Stimulated activated CD8-positive, alpha-beta memory T cell treated with anti-CD3 and anti-CD28 coated beads, Interleukin-4, amount 100 ng/mL, for 48 hours (primary cell): ENCODE measurements around the gene STARD3.

Source experiments
- DNase-seq: peaks from one replicate; pipeline ENCODE4 v3.0.0-alpha.2; 2020

STARD3 gene

GRCh38 chr17:39621523-39622379 is 15.2 kb upstream of the STARD3 start:
- DNase-seq, result peak; percentile 95

- DNase-seq, result peak; percentile 65
These were observed 14.5 kb upstream of the STARD3 start for GRCh38 chr17:39622380-39623006.

- peak; percentile 97 for DNase-seq
These were observed 13.5 kb upstream of the STARD3 start for GRCh38 chr17:39623356-39623950.

GRCh38 chr17:39624313-39624712 is 12.6 kb upstream of the STARD3 start:
- DNase-seq, result no peak

GRCh38 chr17:39625198-39625785 is 11.7 kb upstream of the STARD3 start:
- no peak for DNase-seq

- no peak for DNase-seq
These were observed 10.5 kb upstream of the STARD3 start, which contains the start of gene PPP1R1B for GRCh38 chr17:39626171-39627046. PPP1R1B (plus strand) TSS chr17:39626952; CDS start chr17:39627393, 441 bp downstream.

- DNase-seq, result no peak
These were observed 9.8 kb upstream of the STARD3 start for GRCh38 chr17:39627047-39627711.

- DNase-seq, result no peak
These were observed 9.0 kb upstream of the STARD3 start for GRCh38 chr17:39627712-39628516.

GRCh38 chr17:39628655-39629493 is 8.1 kb upstream of the STARD3 start:
- no peak for DNase-seq

GRCh38 chr17:39629494-39629880 is 7.5 kb upstream of the STARD3 start:
- DNase-seq, result no peak

- no peak for DNase-seq
These were observed 7.0 kb upstream of the STARD3 start for GRCh38 chr17:39629898-39630297.

GRCh38 chr17:39631403-39631802 is 5.5 kb upstream of the STARD3 start:
- DNase-seq, result no peak

GRCh38 chr17:39632153-39632941 is 4.6 kb upstream of the STARD3 start:
- no peak for DNase-seq

GRCh38 chr17:39633570-39634183 is 3.3 kb upstream of the STARD3 start:
- no peak for DNase-seq

GRCh38 chr17:39634384-39634871 is 2.5 kb upstream of the STARD3 start:
- DNase-seq, result no peak

GRCh38 chr17:39635614-39636176 is 1.2 kb upstream of the STARD3 start:
- no peak for DNase-seq

GRCh38 chr17:39636587-39636926 is 387 bp upstream of the STARD3 start:
- DNase-seq, result peak; percentile 40

GRCh38 chr17:39638317-39638716 is 1.4 kb downstream of the STARD3 start:
- DNase-seq, result no peak
